Right hindlimb (tissue), 1 donor: ENCODE data around the gene NPBWR2.

Experiments used
- DNase-seq: peaks from one replicate; pipeline ENCODE4 v3.0.0-alpha.2; 2018

Gene NPBWR2

GRCh38 chr20:64055893-64056638, 51.3 kb downstream of the NPBWR2 start:
- no peak for DNase-seq

GRCh38 chr20:64055396-64055892, 51.9 kb downstream of the NPBWR2 start:
- DNase-seq, result no peak

- peak; percentile 84 for DNase-seq
Observed at GRCh38 chr20:64053841-64054661, 53.3 kb downstream of the NPBWR2 start.
